ENCODE results near the gene RAB3IL1.

Gene RAB3IL1

GRCh38 chr11:61918251-61918937 lies 1.0 kb upstream of the RAB3IL1 start:
- DNase-seq = no peak

GRCh38 chr11:61916737-61917333 lies 531 bp downstream of the RAB3IL1 start:
- DNase-seq = no peak

GRCh38 chr11:61914471-61915171 lies 2.7 kb downstream of the RAB3IL1 start:
- DNase-seq = no peak

- DNase-seq = no peak
These were observed 3.5 kb downstream of the RAB3IL1 start for GRCh38 chr11:61913699-61914395.

- no peak for DNase-seq
These were observed 4.2 kb downstream of the RAB3IL1 start for GRCh38 chr11:61912991-61913698.

GRCh38 chr11:61912530-61912898 lies 4.9 kb downstream of the RAB3IL1 start:
- no peak for DNase-seq

- no peak for DNase-seq
These were observed 5.5 kb downstream of the RAB3IL1 start for GRCh38 chr11:61911701-61912529.

- no peak for DNase-seq
These were observed 6.2 kb downstream of the RAB3IL1 start for GRCh38 chr11:61911128-61911700.

- no peak for DNase-seq
These were observed 6.9 kb downstream of the RAB3IL1 start for GRCh38 chr11:61910187-61911127.

GRCh38 chr11:61908730-61909316 lies 8.5 kb downstream of the RAB3IL1 start:
- no peak for DNase-seq

GRCh38 chr11:61907871-61908729 lies 9.3 kb downstream of the RAB3IL1 start:
- no peak for DNase-seq

- no peak for DNase-seq
These were observed 10.1 kb downstream of the RAB3IL1 start for GRCh38 chr11:61907282-61907681.

GRCh38 chr11:61906522-61906909 lies 10.8 kb downstream of the RAB3IL1 start:
- no peak for DNase-seq

- no peak for DNase-seq
These were observed 11.4 kb downstream of the RAB3IL1 start for GRCh38 chr11:61905801-61906521.

GRCh38 chr11:61905067-61905696 lies 12.2 kb downstream of the RAB3IL1 start:
- DNase-seq = no peak

- no peak for DNase-seq
These were observed 12.8 kb downstream of the RAB3IL1 start for GRCh38 chr11:61904539-61905048.

GRCh38 chr11:61903845-61904244 lies 13.5 kb downstream of the RAB3IL1 start:
- no peak for DNase-seq

- no peak for DNase-seq
These were observed 15.1 kb downstream of the RAB3IL1 start for GRCh38 chr11:61902313-61902712.
